SK-N-SH (cell line): Measurements from ENCODE around the gene NRN1L.

Experiments used
- CTCF ChIP-seq: fragments of 200-600 bp; sonication (generic); IDR thresholded peaks from 2 replicates; pipeline ENCODE4 v1.6.1; 2017; ENCODE audit warnings: antibody characterized with exemption, mild to moderate bottlenecking, moderate library complexity
- EZH2phosphoT487 ChIP-seq: fragments of 200-600 bp; sonication (generic); IDR thresholded peaks from 2 replicates; pipeline ENCODE4 v1.6.1; 2017; ENCODE audit warnings: low read depth, mixed run types, mild to moderate bottlenecking, antibody characterized with exemption, moderate library complexity, borderline replicate concordance
- RXRA ChIP-seq: IDR thresholded peaks from 2 replicates; pipeline ENCODE4 v1.4.0; 2012; ENCODE audit warnings: low read depth, mild to moderate bottlenecking, borderline replicate concordance

- TF ChIP-seq CTCF (no peak), EZH2phosphoT487 (no peak), RXRA (no peak)
Measured at GRCh38 chr16:67935402-67936123, 50.9 kb downstream of the NRN1L start.
